BE2C (cell line): ENCODE data around the gene ITGAE.

ENCODE experiments used
- DNase-seq: peaks from one replicate; pipeline ENCODE4 v3.0.0-alpha.2; 2020
- H3K27me3 ChIP-seq: fragments of 250-450 bp; sonication (Bioruptor Pico); 2 replicates; pipeline ENCODE4 v1.5.1; 2020; ENCODE audit warnings: mild to moderate bottlenecking
- H3K36me3 ChIP-seq: fragments of 250-450 bp; sonication (Bioruptor Pico); 2 replicates; pipeline ENCODE4 v1.5.1; 2020; ENCODE audit warnings: mild to moderate bottlenecking
- H3K4me1 ChIP-seq: fragments of 250-450 bp; sonication (Bioruptor Pico); 2 replicates; pipeline ENCODE4 v1.5.1; 2020
- H3K4me3 ChIP-seq: 2 replicates; pipeline ENCODE4 v1.5.1; 2011; ENCODE audit warnings: low read depth, low read length
- H3K9me3 ChIP-seq: fragments of 250-450 bp; sonication (Bioruptor Pico); 2 replicates; pipeline ENCODE4 v1.5.1; 2020
- TF ChIP-seq, protein P1 (sequence below): IDR thresholded peaks from 2 replicates; pipeline ENCODE4 v1.5.1; 2012; ENCODE audit warnings: mild to moderate bottlenecking, low read depth, low read length

The ITGAE gene

GRCh38 chr17:3818786-3819185 lies 17.8 kb upstream of the ITGAE start:
- H3K4me3 ChIP-seq: no peak overlapping the region
- TF ChIP-seq, protein P1, sequence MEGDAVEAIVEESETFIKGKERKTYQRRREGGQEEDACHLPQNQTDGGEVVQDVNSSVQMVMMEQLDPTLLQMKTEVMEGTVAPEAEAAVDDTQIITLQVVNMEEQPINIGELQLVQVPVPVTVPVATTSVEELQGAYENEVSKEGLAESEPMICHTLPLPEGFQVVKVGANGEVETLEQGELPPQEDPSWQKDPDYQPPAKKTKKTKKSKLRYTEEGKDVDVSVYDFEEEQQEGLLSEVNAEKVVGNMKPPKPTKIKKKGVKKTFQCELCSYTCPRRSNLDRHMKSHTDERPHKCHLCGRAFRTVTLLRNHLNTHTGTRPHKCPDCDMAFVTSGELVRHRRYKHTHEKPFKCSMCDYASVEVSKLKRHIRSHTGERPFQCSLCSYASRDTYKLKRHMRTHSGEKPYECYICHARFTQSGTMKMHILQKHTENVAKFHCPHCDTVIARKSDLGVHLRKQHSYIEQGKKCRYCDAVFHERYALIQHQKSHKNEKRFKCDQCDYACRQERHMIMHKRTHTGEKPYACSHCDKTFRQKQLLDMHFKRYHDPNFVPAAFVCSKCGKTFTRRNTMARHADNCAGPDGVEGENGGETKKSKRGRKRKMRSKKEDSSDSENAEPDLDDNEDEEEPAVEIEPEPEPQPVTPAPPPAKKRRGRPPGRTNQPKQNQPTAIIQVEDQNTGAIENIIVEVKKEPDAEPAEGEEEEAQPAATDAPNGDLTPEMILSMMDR: no peak
- no peaks in the 10 kb centered on the region for H3K27me3 ChIP-seq
- H3K9me3 ChIP-seq: no peaks in the 10 kb centered on the region
- no peaks in the 10 kb centered on the region; the same call in 1 of the 2 replicates for H3K36me3 ChIP-seq
- DNase-seq: no peak
- H3K4me1 ChIP-seq: no peaks in the 10 kb centered on the region

GRCh38 chr17:3817851-3818605 lies 17.0 kb upstream of the ITGAE start:
- Histone ChIP-seq H3K4me1 (no peaks in the 10 kb centered on the region), H3K9me3 (no peaks in the 10 kb centered on the region), H3K4me3 (no peak overlapping the region), H3K36me3 (no peaks in the 10 kb centered on the region; the same call in 1 of the 2 replicates), H3K27me3 (no peaks in the 10 kb centered on the region)
- TF ChIP-seq, protein P1: no peak
- no peak for DNase-seq

DNA sequence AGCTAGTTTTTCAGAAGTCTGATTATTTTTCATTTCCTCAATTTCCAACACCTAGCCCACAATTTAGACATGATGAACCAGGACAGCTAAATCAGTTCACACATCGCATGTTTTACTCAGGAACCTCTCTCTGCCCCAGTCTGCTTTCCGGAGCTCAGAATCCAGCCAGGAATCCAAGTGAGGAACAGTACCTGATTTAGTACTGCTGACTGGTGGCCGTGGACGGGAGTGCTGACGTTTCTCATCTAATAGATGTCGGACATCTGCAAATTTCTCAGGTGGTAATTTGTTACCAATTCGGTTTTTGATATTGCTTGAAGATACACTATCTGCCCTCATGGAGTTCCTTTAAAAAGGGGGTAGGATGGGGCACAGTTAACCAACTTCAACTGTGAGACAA lies 14.9 kb upstream of the ITGAE start:
- Histone ChIP-seq H3K36me3 (no peaks in the 10 kb centered on the region; the same call in 1 of the 2 replicates), H3K4me1 (no peaks in the 10 kb centered on the region), H3K9me3 (no peaks in the 10 kb centered on the region), H3K4me3 (no peak overlapping the region), H3K27me3 (no peaks in the 10 kb centered on the region)
- TF ChIP-seq, protein P1: no peak
- no peak for DNase-seq

GRCh38 chr17:3815122-3815521 lies 14.1 kb upstream of the ITGAE start:
- DNase-seq: no peak
- Histone ChIP-seq H3K4me1 (no peaks in the 10 kb centered on the region), H3K36me3 (no peaks in the 10 kb centered on the region; the same call in 1 of the 2 replicates), H3K27me3 (no peaks in the 10 kb centered on the region), H3K9me3 (no peaks in the 10 kb centered on the region), H3K4me3 (no peak overlapping the region)
- TF ChIP-seq, protein P1: no peak

- no peak for DNase-seq
- H3K9me3 ChIP-seq: no peaks in the 10 kb centered on the region
- H3K4me3 ChIP-seq: no peak overlapping the region
- no peaks in the 10 kb centered on the region for H3K4me1 ChIP-seq
- no peaks in the 10 kb centered on the region for H3K27me3 ChIP-seq
- TF ChIP-seq, protein P1: no peak
- H3K36me3 ChIP-seq: no peaks in the 10 kb centered on the region; the same call in 1 of the 2 replicates
These were observed 13.4 kb upstream of the ITGAE start for GRCh38 chr17:3814361-3814760.

DNA sequence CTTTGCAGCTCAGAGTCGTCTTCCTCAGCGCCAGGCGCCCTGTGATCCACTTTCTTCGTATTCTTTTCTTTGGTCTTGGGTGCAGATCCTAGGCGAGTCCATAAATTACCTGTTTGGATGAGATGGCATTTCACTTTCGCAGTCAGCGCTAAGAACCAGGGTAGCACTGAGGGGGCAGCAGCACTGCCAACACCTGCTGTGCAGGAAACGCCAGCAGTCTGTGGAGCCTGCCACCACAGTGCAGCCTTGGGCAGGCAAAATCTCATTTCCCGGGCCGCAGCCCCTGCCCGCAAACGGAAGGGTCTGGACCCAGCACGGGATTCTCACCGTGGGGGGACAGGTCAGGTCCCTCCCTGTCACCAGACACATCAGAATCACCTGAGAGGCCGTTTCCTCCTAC lies 12.2 kb upstream of the ITGAE start:
- H3K27me3 ChIP-seq: no peaks in the 10 kb centered on the region
- no peaks in the 10 kb centered on the region for H3K9me3 ChIP-seq
- TF ChIP-seq, protein P1: no peak
- H3K4me3 ChIP-seq: no peak overlapping the region
- DNase-seq: no peak
- H3K36me3 ChIP-seq: no peaks in the 10 kb centered on the region; the same call in 1 of the 2 replicates
- no peaks in the 10 kb centered on the region for H3K4me1 ChIP-seq
